Keratinocyte (primary cell): Measurements from ENCODE around the gene LINGO1.

Experiments
- EZH2 ChIP-seq: IDR thresholded peaks from one replicate; pipeline ENCODE4 v1.6.1; 2012; ENCODE audit warnings: inconsistent platforms, mild to moderate bottlenecking, low read length, moderate library complexity
- TF ChIP-seq, protein P1 (sequence below), 3 experiments: IDR thresholded peaks in 1 of 3; conservative IDR thresholded peaks in 1 of 3; optimal IDR thresholded peaks in 1 of 3; 2 replicates in 2 of 3; 3 replicates in 1 of 3; pipeline versions ENCODE3 to v1.5.1; 2011; ENCODE audit warnings: low read length in 3 of 3, mild to moderate bottlenecking in 3 of 3, moderate library complexity in 2 of 3, control low read depth in 1 of 3, inconsistent platforms in 1 of 3; ENCODE audit not compliant: insufficient read depth in 2 of 3; ENCODE audit errors: extremely low read depth in 1 of 3

GRCh38 chr15:77647961-77648360 lies 15.2 kb upstream of the LINGO1 start:
- TF ChIP-seq, protein P1, sequence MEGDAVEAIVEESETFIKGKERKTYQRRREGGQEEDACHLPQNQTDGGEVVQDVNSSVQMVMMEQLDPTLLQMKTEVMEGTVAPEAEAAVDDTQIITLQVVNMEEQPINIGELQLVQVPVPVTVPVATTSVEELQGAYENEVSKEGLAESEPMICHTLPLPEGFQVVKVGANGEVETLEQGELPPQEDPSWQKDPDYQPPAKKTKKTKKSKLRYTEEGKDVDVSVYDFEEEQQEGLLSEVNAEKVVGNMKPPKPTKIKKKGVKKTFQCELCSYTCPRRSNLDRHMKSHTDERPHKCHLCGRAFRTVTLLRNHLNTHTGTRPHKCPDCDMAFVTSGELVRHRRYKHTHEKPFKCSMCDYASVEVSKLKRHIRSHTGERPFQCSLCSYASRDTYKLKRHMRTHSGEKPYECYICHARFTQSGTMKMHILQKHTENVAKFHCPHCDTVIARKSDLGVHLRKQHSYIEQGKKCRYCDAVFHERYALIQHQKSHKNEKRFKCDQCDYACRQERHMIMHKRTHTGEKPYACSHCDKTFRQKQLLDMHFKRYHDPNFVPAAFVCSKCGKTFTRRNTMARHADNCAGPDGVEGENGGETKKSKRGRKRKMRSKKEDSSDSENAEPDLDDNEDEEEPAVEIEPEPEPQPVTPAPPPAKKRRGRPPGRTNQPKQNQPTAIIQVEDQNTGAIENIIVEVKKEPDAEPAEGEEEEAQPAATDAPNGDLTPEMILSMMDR (optimal IDR thresholded peaks at IDR 0.05 in 1 of 3, IDR thresholded peaks at IDR 0.05 in 1 of 3, conservative IDR thresholded peaks at IDR 0.05 in 1 of 3; ENCODE audit: extremely low read depth in 1 of 3, insufficient read depth in 2 of 3, low read length in 3 of 3), result no peak
- no peak for TF ChIP-seq EZH2
